OCI-LY7 (cell line): Measurements from ENCODE around the gene ACSM2A. TPM values are rescaled to one million over a fixed set of nuclear protein-coding genes. Genes with fewer than 3 reads are reported as not detected.
"Not testable (repeated sequence)": the region's sequence is repeated elsewhere in the genome, so short reads cannot be mapped to it uniquely, and the experiment has no call there.

ENCODE experiments used
- BruUV-seq: library from RNA; stranded (reverse); fragments of 400-500 nt; replicated peaks from 2 replicates; lab custom pipeline; 2021; lab: Mats Ljungman, UMichigan
- CTCF ChIA-PET: fragments of 300-600 bp; sonication (Branson Sonifier 250); formaldehyde crosslinking; loops from one replicate; lab custom pipeline; 2022; ENCODE audit warnings: antibody characterized with exemption; ENCODE audit not compliant: unreplicated experiment; lab: Charles Lee
- POLR2A ChIA-PET: fragments of 300-600 bp; sonication (Branson Sonifier 250); formaldehyde crosslinking; loops from one replicate; lab custom pipeline; 2022; ENCODE audit warnings: antibody characterized with exemption; lab: Charles Lee
- DNase-seq: peaks from one replicate; pipeline ENCODE4 v3.0.0-alpha.2; 2015; ENCODE audit warnings: low spot score
- H2AFZ ChIP-seq: fragments of 200-600 bp; sonication (generic), shearing (Covaris generic); 2 replicates; pipeline ENCODE4 v1.6.1; 2014; ENCODE audit warnings: mild to moderate bottlenecking, antibody characterized with exemption, low read length, moderate library complexity
- H3K27ac ChIP-seq: fragments of 200-600 bp; sonication (generic); 2 replicates; pipeline ENCODE4 v1.5.1; 2014; ENCODE audit warnings: mixed run types, low read depth, mild to moderate bottlenecking, moderate library complexity, low read length, inconsistent platforms; ENCODE audit not compliant: poor library complexity, severe bottlenecking
- H3K36me3 ChIP-seq: fragments of 200-600 bp; sonication (generic); 2 replicates; pipeline ENCODE4 v1.6.1; 2014; ENCODE audit warnings: mild to moderate bottlenecking, antibody characterized with exemption, low read length, moderate library complexity, mixed read lengths; ENCODE audit not compliant: insufficient read depth
- H3K4me1 ChIP-seq: fragments of 200-600 bp; sonication (generic); 2 replicates; pipeline ENCODE4 v1.5.1; 2014; ENCODE audit warnings: mild to moderate bottlenecking, low read length; ENCODE audit not compliant: insufficient read depth, poor library complexity, severe bottlenecking
- H3K4me2 ChIP-seq: fragments of 200-600 bp; sonication (generic); 2 replicates; pipeline ENCODE4 v1.6.1; 2014; ENCODE audit warnings: mild to moderate bottlenecking, low read length
- H3K4me3 ChIP-seq: fragments of 200-600 bp; sonication (generic); 2 replicates; pipeline ENCODE4 v1.5.1; 2014; ENCODE audit warnings: mild to moderate bottlenecking, low read depth, low read length; ENCODE audit not compliant: poor library complexity, severe bottlenecking
- H3K79me2 ChIP-seq: fragments of 200-600 bp; sonication (generic); 2 replicates; pipeline ENCODE4 v1.6.1; 2016; ENCODE audit warnings: low read depth, mild to moderate bottlenecking, low read length, moderate library complexity, mixed read lengths; ENCODE audit not compliant: insufficient read depth
- H3K9me2 ChIP-seq: fragments of 200-600 bp; sonication (generic); 2 replicates; pipeline ENCODE4 v1.6.1; 2016; ENCODE audit warnings: mild to moderate bottlenecking, low read length, mixed read lengths; ENCODE audit not compliant: insufficient read depth
- H3K9me3 ChIP-seq: fragments of 200-600 bp; sonication (generic); 2 replicates; pipeline ENCODE4 v1.6.1; 2014; ENCODE audit warnings: mild to moderate bottlenecking, mixed run types, low read length, mixed read lengths
- H4K20me1 ChIP-seq: fragments of 200-600 bp; sonication (generic); 2 replicates; pipeline ENCODE4 v1.6.1; 2014; ENCODE audit warnings: mild to moderate bottlenecking, antibody characterized with exemption, low read length, moderate library complexity, mixed read lengths; ENCODE audit not compliant: insufficient read depth
- intact Hi-C: fragments of 100-400 bp; cut with micrococcal nuclease; formaldehyde crosslinking; loops from one replicate; pipeline ENCODE4 v1.10.0; 2022; ENCODE audit not compliant: unreplicated experiment
- total RNA-seq, 2 experiments: library from RNA; depleted of rRNA in 1 of 2; stranded (reverse); fragments of >200 nt in 1 of 2; shearing (Covaris generic) in 1 of 2; gene quantifications; 2 replicates each; pipeline ENCODE4 v1.2.3, GENCODE V29; 2014 to 2022

The ACSM2A gene
- total RNA-seq, 2 experiments from 2014 or later, result not detected

- H3K79me2 ChIP-seq, H3K4me2 ChIP-seq, H3K27ac ChIP-seq, H4K20me1 ChIP-seq, H3K4me1 ChIP-seq, H3K4me3 ChIP-seq, DNase-seq, CTCF ChIA-PET, POLR2A ChIA-PET, H3K9me3 ChIP-seq, BruUV-seq, H2AFZ ChIP-seq, H3K9me2 ChIP-seq, intact Hi-C loops, H3K36me3 ChIP-seq: not testable (repeated sequence)
These were observed 17.6 kb downstream of the ACSM2A start for GRCh38 chr16:20468954-20469353.

DNA sequence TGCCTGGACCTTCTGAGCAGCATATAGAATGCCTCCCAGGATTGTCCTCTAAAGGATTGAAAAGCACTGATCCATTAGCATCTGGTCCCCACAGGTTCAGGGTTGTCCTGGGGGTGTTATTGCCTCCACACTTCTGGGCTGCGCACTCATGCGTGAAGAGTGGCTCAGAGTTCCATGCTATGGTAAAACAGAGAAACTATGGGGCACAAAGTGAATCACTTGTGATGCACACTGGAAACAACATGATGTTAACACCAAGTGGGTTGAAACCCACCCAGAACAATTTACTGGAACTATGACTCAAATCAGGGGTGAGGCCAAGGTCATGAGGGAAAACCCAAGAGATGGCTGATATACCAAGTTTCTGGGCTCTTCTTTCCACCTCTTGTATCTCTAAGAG lies 18.6 kb downstream of the ACSM2A start:
- intact Hi-C loops, BruUV-seq, DNase-seq: not testable (repeated sequence)

GRCh38 chr16:20470732-20471131 lies 19.4 kb downstream of the ACSM2A start:
- H3K9me2 ChIP-seq, POLR2A ChIA-PET, CTCF ChIA-PET, H3K27ac ChIP-seq, BruUV-seq, H3K4me2 ChIP-seq, H3K9me3 ChIP-seq, H4K20me1 ChIP-seq, H3K79me2 ChIP-seq, H3K36me3 ChIP-seq, H3K4me3 ChIP-seq, DNase-seq, intact Hi-C loops, H2AFZ ChIP-seq, H3K4me1 ChIP-seq: not testable (repeated sequence)

More for the DNA sequence above, 18.6 kb downstream of the ACSM2A start:
- POLR2A ChIA-PET, H3K79me2 ChIP-seq, H2AFZ ChIP-seq, H3K4me3 ChIP-seq, H4K20me1 ChIP-seq, H3K4me1 ChIP-seq, H3K27ac ChIP-seq, CTCF ChIA-PET, H3K9me2 ChIP-seq, H3K36me3 ChIP-seq, H3K9me3 ChIP-seq, H3K4me2 ChIP-seq: not testable (repeated sequence)

DNA sequence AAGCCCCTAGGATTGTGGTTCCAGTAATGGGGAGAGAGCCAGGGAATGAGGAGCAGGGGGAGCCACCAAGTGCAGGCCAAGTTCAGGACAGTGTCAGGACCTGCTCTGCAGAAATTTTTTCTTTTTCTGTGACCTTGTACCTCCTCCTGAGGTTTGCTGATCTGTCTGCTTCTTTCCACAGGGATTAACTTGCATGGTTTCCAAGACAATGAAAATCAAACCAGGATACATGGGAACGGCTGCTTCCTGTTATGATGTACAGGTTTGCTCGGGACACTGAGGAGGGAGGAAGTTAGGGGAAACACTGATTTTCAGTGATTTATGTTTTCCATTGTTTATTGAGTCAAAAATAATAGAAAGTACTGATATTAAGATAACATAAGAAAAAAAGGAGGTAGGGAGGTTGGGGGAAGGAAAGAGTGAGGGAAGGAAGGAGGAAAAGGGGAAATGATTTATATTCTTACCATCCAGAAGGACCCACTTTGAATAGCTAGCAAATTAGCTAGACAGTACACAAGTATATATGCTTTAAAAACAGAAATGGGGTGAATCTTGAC lies 25.9 kb downstream of the ACSM2A start:
- BruUV-seq, CTCF ChIA-PET, DNase-seq, intact Hi-C loops, H3K4me1 ChIP-seq, H3K27ac ChIP-seq, H3K9me3 ChIP-seq, POLR2A ChIA-PET, H3K9me2 ChIP-seq, H3K79me2 ChIP-seq, H4K20me1 ChIP-seq, H3K4me2 ChIP-seq, H3K4me3 ChIP-seq, H2AFZ ChIP-seq, H3K36me3 ChIP-seq: not testable (repeated sequence)

DNA sequence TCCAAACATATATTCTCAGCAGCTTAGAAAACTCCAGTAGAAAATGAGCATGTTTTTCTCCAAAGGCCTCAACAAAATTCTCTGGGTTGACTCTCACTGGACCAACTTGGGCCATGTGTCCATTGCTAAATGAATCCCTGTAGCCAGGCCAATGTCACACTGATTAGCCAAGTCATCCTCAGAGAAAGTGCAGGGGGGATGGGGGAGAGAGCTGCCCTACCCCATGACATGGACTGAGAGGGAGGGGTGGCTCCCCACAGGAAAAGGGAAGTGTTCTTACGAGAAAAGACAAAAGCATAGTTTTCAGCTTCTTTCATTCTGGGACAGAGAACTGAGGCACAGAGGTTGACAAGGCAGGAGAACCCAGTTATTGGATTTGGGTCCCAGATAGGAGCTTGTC lies 32.7 kb downstream of the ACSM2A start:
- H3K36me3 ChIP-seq, intact Hi-C loops, H3K9me3 ChIP-seq, CTCF ChIA-PET, BruUV-seq, H4K20me1 ChIP-seq, H3K9me2 ChIP-seq, H3K79me2 ChIP-seq, H3K4me3 ChIP-seq, H3K4me1 ChIP-seq, H2AFZ ChIP-seq, H3K27ac ChIP-seq, DNase-seq, H3K4me2 ChIP-seq: not testable (repeated sequence)
- POLR2A ChIA-PET, result interaction anchor here (0.7 kb wide), 1 partner anchor 645 kb away, joined by 3 read pairs; no protein-coding TSS in a partner anchor
